ENCODE data around the gene GLI2. TPM values are rescaled to one million over a fixed set of nuclear protein-coding genes. Genes with fewer than 3 reads are reported as not detected.

GLI2 gene
- total RNA-seq, 1 experiment from 2014 or later, result 4.0 TPM

GRCh38 chr2:120759543-120760331 is 24.1 kb downstream of the GLI2 start:
- Histone ChIP-seq H3K4me3 (ENCODE audit: low read length) (no peak overlapping the region), H3K27ac (ENCODE audit: low read length) (no peak overlapping the region), H2AFZ (ENCODE audit: low read length) (no peak overlapping the region), H3K79me2 (ENCODE audit: low read length) (no peaks in the 10 kb centered on the region), H3K36me3 (ENCODE audit: low read depth, low read length) (no peaks in the 10 kb centered on the region), H4K20me1 (ENCODE audit: low read length) (no peaks in the 10 kb centered on the region), H3K9me2 (replicated peaks; ENCODE audit: low read length) (no peaks in the 10 kb centered on the region), H3F3A (ENCODE audit: low read length, unreplicated experiment) (no peaks in the 10 kb centered on the region), H3K9ac (ENCODE audit: low read length) (no peak overlapping the region), H3K27me3 (ENCODE audit: low read length) (no peaks in the 10 kb centered on the region), H3K4me2 (ENCODE audit: low read length) (no peak overlapping the region), H3K9me3 (ENCODE audit: low read length) (no peaks in the 10 kb centered on the region), H3K4me1 (ENCODE audit: insufficient read depth, low read length) (peaks cover 7% of the 10 kb centered on the region)
- CTCF ChIA-PET, result no interaction called here
- intact Hi-C loops (cut with micrococcal nuclease), result no loop called here
- BruUV-seq (replicated peaks), result no TSS peak
- DNase-seq (no peak), ATAC-seq (no peak)
- no peak for TF ChIP-seq EZH2phosphoT487 (IDR thresholded peaks at IDR 0.05; ENCODE audit: borderline replicate concordance, low read length)
- TF ChIP-seq CTCF (conservative IDR thresholded peaks at IDR 0.05; ENCODE audit: low read depth, low read length), result no peak
- TF ChIP-seq EZH2 (IDR thresholded peaks at IDR 0.05; ENCODE audit: low read length, unreplicated experiment), result no peak
- POLR2A ChIA-PET (ENCODE audit: unreplicated experiment), result no interaction called here

- DNase-seq (no peak), ATAC-seq (no peak)
- POLR2A ChIA-PET (ENCODE audit: unreplicated experiment), result no interaction called here
- Histone ChIP-seq H2AFZ (ENCODE audit: low read length) (no peak overlapping the region), H3K79me2 (ENCODE audit: low read length) (no peaks in the 10 kb centered on the region), H3K36me3 (ENCODE audit: low read depth, low read length) (no peaks in the 10 kb centered on the region), H4K20me1 (ENCODE audit: low read length) (no peaks in the 10 kb centered on the region), H3K9me2 (replicated peaks; ENCODE audit: low read length) (no peaks in the 10 kb centered on the region), H3K27ac (ENCODE audit: low read length) (no peak overlapping the region), H3K27me3 (ENCODE audit: low read length) (no peaks in the 10 kb centered on the region), H3K9me3 (ENCODE audit: low read length) (no peaks in the 10 kb centered on the region), H3K4me3 (ENCODE audit: low read length) (no peak overlapping the region), H3F3A (ENCODE audit: low read length, unreplicated experiment) (no peaks in the 10 kb centered on the region), H3K4me1 (ENCODE audit: insufficient read depth, low read length) (no peaks in the 10 kb centered on the region), H3K4me2 (ENCODE audit: low read length) (no peak overlapping the region), H3K9ac (ENCODE audit: low read length) (no peak overlapping the region)
- intact Hi-C loops (cut with micrococcal nuclease), result no loop called here
- TF ChIP-seq CTCF (conservative IDR thresholded peaks at IDR 0.05; ENCODE audit: low read depth, low read length), result no peak
- no peak for TF ChIP-seq EZH2 (IDR thresholded peaks at IDR 0.05; ENCODE audit: low read length, unreplicated experiment)
- TF ChIP-seq EZH2phosphoT487 (IDR thresholded peaks at IDR 0.05; ENCODE audit: borderline replicate concordance, low read length), result no peak
- CTCF ChIA-PET, result no interaction called here
- BruUV-seq (replicated peaks), result no TSS peak
Measured at GRCh38 chr2:120760446-120761135, 24.9 kb downstream of the GLI2 start.

Measured in PC-3 (cell line).